T-helper 1 cell (primary cell): ENCODE results near the gene CTPS2.

Experiments used
- DNase-seq, 5 donors: peaks; one replicate each; pipeline ENCODE4 v3.0.0-alpha.2; 2012 to 2020

Gene CTPS2

GRCh38 chrX:16544969-16545368, 167.5 kb downstream of the CTPS2 start:
- DNase-seq: no peak
